A375 (cell line): ENCODE measurements around the gene EGLN1. TPM values are rescaled to one million over a fixed set of nuclear protein-coding genes. Genes with fewer than 3 reads are reported as not detected.

Experiments used
- total RNA-seq: library from RNA; depleted of rRNA; stranded (reverse); fragments of >200 nt; shearing (Covaris generic); gene quantifications from 2 replicates; pipeline ENCODE4 v1.2.3, GENCODE V29; 2014; rRNA removed

Gene EGLN1
- total RNA-seq = 24.0 and 28.1 TPM in 2 replicates

DNA sequence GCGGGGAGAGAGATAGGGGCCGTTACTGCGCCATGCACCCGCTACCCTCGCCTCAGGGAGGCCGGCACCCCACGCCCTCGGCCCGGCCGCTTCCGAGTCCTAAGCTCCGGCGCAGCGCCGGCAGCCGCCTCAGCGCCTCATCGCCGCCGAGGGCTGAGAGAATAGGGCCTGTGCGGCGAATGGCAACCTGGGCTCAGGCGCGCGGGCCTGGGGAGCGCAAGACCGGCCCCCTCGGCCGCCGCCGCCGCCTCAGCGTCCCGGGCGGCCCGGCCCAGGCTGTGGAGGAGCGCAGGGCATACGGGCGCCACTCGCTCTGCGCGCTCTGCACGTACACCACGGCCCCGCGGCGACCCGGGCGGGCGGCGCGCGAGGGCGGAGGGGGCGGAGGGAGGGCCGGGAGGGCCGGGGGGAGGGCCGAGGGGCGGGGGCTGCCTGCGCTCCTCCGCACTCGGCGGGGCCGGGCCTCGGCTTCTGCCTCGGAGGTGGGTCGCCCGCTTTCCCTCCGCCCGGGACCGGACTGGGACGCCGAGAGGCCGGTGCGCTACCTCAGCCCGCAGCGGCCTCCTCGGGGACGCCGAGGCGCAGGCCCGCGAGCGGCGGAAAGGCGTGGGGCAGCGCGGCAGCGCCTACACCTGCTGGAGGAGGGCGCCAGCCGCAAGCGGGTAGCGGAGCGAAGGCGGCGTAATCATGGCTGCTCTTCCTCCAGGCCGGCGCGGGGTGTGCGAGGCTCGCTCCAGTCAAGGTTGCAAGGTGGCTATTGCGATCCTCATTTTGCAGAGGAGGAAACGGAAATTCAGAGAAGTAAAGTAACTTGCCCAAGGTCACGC lies at the start of gene EGLN1:
Gene EGLN1 (minus strand): TSS at position 317 of the 827 bp plus-strand sequence. CDS start 399 bp downstream, outside the sequence.

GRCh38 chr1:231338270-231339128 lies 83.6 kb downstream of the EGLN1 start, which contains the start of gene SPRTN:
Gene SPRTN, plus strand, starts transcription at chr1:231338293. Its CDS starts 91 bp downstream, at chr1:231338384.

GRCh38 chr1:231337472-231338269 lies 84.4 kb downstream of the EGLN1 start, which contains the start of gene EXOC8:
Gene EXOC8, minus strand, starts transcription at chr1:231337852. Its CDS starts 107 bp downstream, at chr1:231337745.

Other genes starting within 250 kb of the EGLN1 start
- 28.0 and 34.7 TPM in 2 replicates for gene GNPAT, start 181.1 kb downstream of the EGLN1 start, total RNA-seq
- gene EXOC8, start 84.4 kb downstream of the EGLN1 start, total RNA-seq = 11.9 and 12.5 TPM in 2 replicates
- 15.5 and 34.8 TPM in 2 replicates for gene SPRTN, start 84.0 kb downstream of the EGLN1 start, total RNA-seq
- 44.0 and 45.1 TPM in 2 replicates for gene TSNAX, start 106.4 kb upstream of the EGLN1 start, total RNA-seq
- gene DISC1, start 204.5 kb upstream of the EGLN1 start, total RNA-seq = 6.0 and 14.1 TPM in 2 replicates